HFF-Myc (cell line): ENCODE results near the gene VPS13A.
A peak's percentile ranks its signal among the peaks of the same experiment; 100 is the strongest.
"Not testable (repeated sequence)": the region's sequence is repeated elsewhere in the genome, so short reads cannot be mapped to it uniquely, and the experiment has no call there.

ENCODE experiments used
- DNase-seq: peaks from one replicate; pipeline ENCODE4 v3.0.0-alpha.2; 2011; ENCODE audit warnings: low read depth; ENCODE audit errors: extremely low read depth
- H3K4me3 ChIP-seq: replicated peaks from 2 replicates; pipeline ENCODE4 v1.5.1; 2011; ENCODE audit warnings: low read depth, mild to moderate bottlenecking, control low read depth, low read length
- CTCF ChIP-seq: IDR thresholded peaks from 2 replicates; pipeline ENCODE4 v1.5.1; 2012; ENCODE audit warnings: mild to moderate bottlenecking, low read depth, low read length, control low read depth; ENCODE audit errors: missing control alignments

Gene VPS13A

GRCh38 chr9:77435688-77436087 is 258.4 kb downstream of the VPS13A start:
- DNase-seq: no peak
- H3K4me3 ChIP-seq: no peak overlapping the region

GRCh38 chr9:77438653-77439052 is 261.3 kb downstream of the VPS13A start:
- DNase-seq: no peak
- no peak overlapping the region for H3K4me3 ChIP-seq
- TF ChIP-seq CTCF: no peak

More at GRCh38 chr9:77435688-77436087, 258.4 kb downstream of the VPS13A start:
- no peak for TF ChIP-seq CTCF

- peak; percentile 74 for DNase-seq
- no peak for TF ChIP-seq CTCF
- peak overlapping the region; percentile 26 for H3K4me3 ChIP-seq
Observed at GRCh38 chr9:77440057-77440456, 262.7 kb downstream of the VPS13A start.

GRCh38 chr9:77441124-77441523 is 263.8 kb downstream of the VPS13A start:
- not testable (repeated sequence) for H3K4me3 ChIP-seq, DNase-seq

- no peak for DNase-seq
- H3K4me3 ChIP-seq: no peak overlapping the region
- no peak for TF ChIP-seq CTCF
Observed at GRCh38 chr9:77442436-77442835, 265.1 kb downstream of the VPS13A start.

GRCh38 chr9:77447646-77448045 is 270.3 kb downstream of the VPS13A start:
- DNase-seq: no peak
- no peak for TF ChIP-seq CTCF
- no peak overlapping the region for H3K4me3 ChIP-seq

GRCh38 chr9:77449240-77450084 is 272.1 kb downstream of the VPS13A start:
- no peak for TF ChIP-seq CTCF
- DNase-seq: no peak
- no peak overlapping the region for H3K4me3 ChIP-seq
